Esophagus squamous epithelium (tissue), 4 donors: Measurements from ENCODE around the gene UGGT1.

Source experiments
- POLR2A ChIP-seq, 4 donors: fragments of 450-650 bp; IDR thresholded peaks; one replicate each; pipeline ENCODE4 v1.6.1; 2017; ENCODE audit warnings: antibody characterized with exemption in 4 of 4, mild to moderate bottlenecking in 4 of 4, moderate library complexity in 3 of 4
- TF ChIP-seq, protein P1 (sequence below), 6 experiments: fragments of 450-650 bp in 4 of 6; fragments of 200-600 bp in 2 of 6; sonication (generic) in 2 of 6; IDR thresholded peaks; one replicate each; pipeline ENCODE4 v1.5.1; 2016 to 2019; ENCODE audit warnings: antibody characterized with exemption in 6 of 6, mild to moderate bottlenecking in 4 of 6, moderate library complexity in 4 of 6

DNA sequence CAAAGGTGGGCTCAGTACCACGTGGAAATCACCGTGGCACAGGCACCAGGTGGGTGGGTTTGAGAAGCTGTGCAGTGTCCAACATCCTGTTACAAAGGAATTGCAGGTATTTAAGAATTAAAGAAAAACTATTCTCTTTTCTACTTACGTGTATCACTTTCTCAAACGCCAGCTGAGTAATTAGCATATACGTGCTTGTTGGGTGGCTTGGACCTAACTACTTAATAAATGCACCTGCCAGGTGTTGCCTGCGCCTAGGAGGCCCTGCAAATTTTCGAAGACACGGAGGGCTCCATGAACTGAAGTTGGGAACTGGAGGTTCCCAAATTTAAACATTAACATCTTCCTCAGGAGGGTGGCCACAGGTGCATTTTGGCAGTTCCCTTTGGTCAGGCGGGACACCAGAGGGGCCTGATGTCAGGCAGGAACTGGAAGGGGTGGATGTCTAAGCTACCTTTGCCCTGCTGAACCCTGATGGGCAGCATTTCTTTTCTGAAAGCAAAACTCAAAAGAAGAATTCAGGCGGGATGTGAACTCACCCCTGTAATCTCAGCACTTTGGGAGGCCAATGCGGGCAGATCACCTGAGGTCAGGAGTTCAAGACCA, 142.9 kb downstream of the UGGT1 start:
- TF ChIP-seq, protein P1, sequence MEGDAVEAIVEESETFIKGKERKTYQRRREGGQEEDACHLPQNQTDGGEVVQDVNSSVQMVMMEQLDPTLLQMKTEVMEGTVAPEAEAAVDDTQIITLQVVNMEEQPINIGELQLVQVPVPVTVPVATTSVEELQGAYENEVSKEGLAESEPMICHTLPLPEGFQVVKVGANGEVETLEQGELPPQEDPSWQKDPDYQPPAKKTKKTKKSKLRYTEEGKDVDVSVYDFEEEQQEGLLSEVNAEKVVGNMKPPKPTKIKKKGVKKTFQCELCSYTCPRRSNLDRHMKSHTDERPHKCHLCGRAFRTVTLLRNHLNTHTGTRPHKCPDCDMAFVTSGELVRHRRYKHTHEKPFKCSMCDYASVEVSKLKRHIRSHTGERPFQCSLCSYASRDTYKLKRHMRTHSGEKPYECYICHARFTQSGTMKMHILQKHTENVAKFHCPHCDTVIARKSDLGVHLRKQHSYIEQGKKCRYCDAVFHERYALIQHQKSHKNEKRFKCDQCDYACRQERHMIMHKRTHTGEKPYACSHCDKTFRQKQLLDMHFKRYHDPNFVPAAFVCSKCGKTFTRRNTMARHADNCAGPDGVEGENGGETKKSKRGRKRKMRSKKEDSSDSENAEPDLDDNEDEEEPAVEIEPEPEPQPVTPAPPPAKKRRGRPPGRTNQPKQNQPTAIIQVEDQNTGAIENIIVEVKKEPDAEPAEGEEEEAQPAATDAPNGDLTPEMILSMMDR (IDR thresholded peaks at IDR 0.05), result no peak
- no peak for TF ChIP-seq POLR2A (IDR thresholded peaks at IDR 0.05)
